GM21447 (cell line): ENCODE measurements around the gene CALN1.
"Not testable (repeated sequence)": the region's sequence is repeated elsewhere in the genome, so short reads cannot be mapped to it uniquely, and the experiment has no call there.

ENCODE experiments used
- ATAC-seq: cut with Tn5 transposase; IDR thresholded peaks from one replicate; pipeline ENCODE4 v1.9.1; 2021; ENCODE audit not compliant: unreplicated experiment

Gene CALN1

GRCh38 chr7:72101444-72101843 is 310.7 kb downstream of the CALN1 start:
- ATAC-seq, result no peak

GRCh38 chr7:72099784-72100183 is 312.4 kb downstream of the CALN1 start:
- ATAC-seq, result no peak

- no peak for ATAC-seq
Observed at GRCh38 chr7:72098807-72099580, 313.1 kb downstream of the CALN1 start.

GRCh38 chr7:72097226-72097625 is 314.9 kb downstream of the CALN1 start:
- no peak for ATAC-seq

- no peak for ATAC-seq
Observed at GRCh38 chr7:72092769-72093168, 319.4 kb downstream of the CALN1 start.

- no peak for ATAC-seq
Observed at GRCh38 chr7:72087926-72088325, 324.2 kb downstream of the CALN1 start.

GRCh38 chr7:72080865-72081510 is 331.1 kb downstream of the CALN1 start:
- ATAC-seq, result no peak

- no peak for ATAC-seq
Observed at GRCh38 chr7:72080341-72080766, 331.8 kb downstream of the CALN1 start.

- ATAC-seq, result no peak
Observed at GRCh38 chr7:72078856-72079255, 333.3 kb downstream of the CALN1 start.

GRCh38 chr7:72078301-72078700 is 333.8 kb downstream of the CALN1 start:
- ATAC-seq, result no peak

GRCh38 chr7:72077786-72078185 is 334.4 kb downstream of the CALN1 start:
- ATAC-seq, result no peak

- no peak for ATAC-seq
Observed at GRCh38 chr7:72072901-72073300, 339.2 kb downstream of the CALN1 start.

- ATAC-seq, result no peak
Observed at GRCh38 chr7:72069263-72069662, 342.9 kb downstream of the CALN1 start.

GRCh38 chr7:72065764-72066163 is 346.4 kb downstream of the CALN1 start:
- not testable (repeated sequence) for ATAC-seq

- no peak for ATAC-seq
Observed at GRCh38 chr7:72064916-72065315, 347.2 kb downstream of the CALN1 start.

- ATAC-seq, result no peak
Observed at GRCh38 chr7:72063330-72063729, 348.8 kb downstream of the CALN1 start.

GRCh38 chr7:72062666-72063065 is 349.5 kb downstream of the CALN1 start:
- no peak for ATAC-seq

- no peak for ATAC-seq
Observed at GRCh38 chr7:72059925-72060324, 352.2 kb downstream of the CALN1 start.

- no peak for ATAC-seq
Observed at GRCh38 chr7:72058579-72058978, 353.6 kb downstream of the CALN1 start.

- ATAC-seq, result no peak
Observed at GRCh38 chr7:72057796-72058195, 354.3 kb downstream of the CALN1 start.

GRCh38 chr7:72057231-72057630 is 354.9 kb downstream of the CALN1 start:
- no peak for ATAC-seq

- ATAC-seq, result no peak
Observed at GRCh38 chr7:72055426-72055825, 356.7 kb downstream of the CALN1 start.

GRCh38 chr7:72053292-72053691 is 358.8 kb downstream of the CALN1 start:
- ATAC-seq, result no peak
